Activated CD4-positive, alpha-beta T cell treated with anti-CD3 and anti-CD28 coated beads for 36 hours (primary cell): ENCODE results near the gene NUDT16L1. TPM values are rescaled to one million over a fixed set of nuclear protein-coding genes. Genes with fewer than 3 reads are reported as not detected.
A peak's percentile ranks its signal among the peaks of the same experiment; 100 is the strongest.

Experiments
- ATAC-seq: fragments of 200-7000 bp; cut with Tn5 transposase; one replicate; pipeline ENCODE4 v1.10.0; 2021; ENCODE audit warnings: mild to moderate bottlenecking, moderate library complexity
- CTCF ChIA-PET: fragments of 350-600 bp; sonication (Branson Sonifier 250); formaldehyde crosslinking; loops from one replicate; lab custom pipeline; 2021; ENCODE audit warnings: antibody characterized with exemption; lab: Charles Lee
- POLR2A ChIA-PET: fragments of 350-600 bp; sonication (Branson Sonifier 250); formaldehyde crosslinking; loops from one replicate; lab custom pipeline; 2021; ENCODE audit warnings: antibody characterized with exemption, inconsistent platforms; lab: Charles Lee
- DNase-seq: peaks from one replicate; pipeline ENCODE4 v3.0.0-alpha.2; 2020
- H3K27ac Mint-ChIP-seq: one replicate; pipeline ENCODE4 v1.8.0; 2021; ENCODE audit warnings: mixed read lengths
- H3K27me3 Mint-ChIP-seq: one replicate; pipeline ENCODE4 v1.8.0; 2021; ENCODE audit warnings: mixed read lengths
- H3K36me3 Mint-ChIP-seq: one replicate; pipeline ENCODE4 v1.8.0; 2021; ENCODE audit warnings: low read depth, mixed read lengths
- H3K4me1 Mint-ChIP-seq: one replicate; pipeline ENCODE4 v1.8.0; 2021; ENCODE audit warnings: mixed read lengths
- H3K4me3 Mint-ChIP-seq: one replicate; pipeline ENCODE4 v1.8.0; 2021; ENCODE audit warnings: mild to moderate bottlenecking, moderate library complexity, mixed read lengths
- H3K9me3 Mint-ChIP-seq: one replicate; pipeline ENCODE4 v1.8.0; 2021; ENCODE audit warnings: low read depth, mixed read lengths
- intact Hi-C, 2 experiments: fragments of 100-400 bp; cut with DNase I in 1 of 2; cut with micrococcal nuclease in 1 of 2; formaldehyde crosslinking; loops; one replicate each; pipeline versions ENCODE4 v1.14.2 to v1.15.1; 2022 to 2024; cut with DNase I, micrococcal nuclease
- total RNA-seq, 2 experiments: library from RNA; stranded (reverse); gene quantifications; one replicate each; pipeline ENCODE4 v1.2.3, GENCODE V29; 2021

The NUDT16L1 gene
- total RNA-seq, 2 experiments from 2014 or later: 16.4 to 22.5 TPM

DNA sequence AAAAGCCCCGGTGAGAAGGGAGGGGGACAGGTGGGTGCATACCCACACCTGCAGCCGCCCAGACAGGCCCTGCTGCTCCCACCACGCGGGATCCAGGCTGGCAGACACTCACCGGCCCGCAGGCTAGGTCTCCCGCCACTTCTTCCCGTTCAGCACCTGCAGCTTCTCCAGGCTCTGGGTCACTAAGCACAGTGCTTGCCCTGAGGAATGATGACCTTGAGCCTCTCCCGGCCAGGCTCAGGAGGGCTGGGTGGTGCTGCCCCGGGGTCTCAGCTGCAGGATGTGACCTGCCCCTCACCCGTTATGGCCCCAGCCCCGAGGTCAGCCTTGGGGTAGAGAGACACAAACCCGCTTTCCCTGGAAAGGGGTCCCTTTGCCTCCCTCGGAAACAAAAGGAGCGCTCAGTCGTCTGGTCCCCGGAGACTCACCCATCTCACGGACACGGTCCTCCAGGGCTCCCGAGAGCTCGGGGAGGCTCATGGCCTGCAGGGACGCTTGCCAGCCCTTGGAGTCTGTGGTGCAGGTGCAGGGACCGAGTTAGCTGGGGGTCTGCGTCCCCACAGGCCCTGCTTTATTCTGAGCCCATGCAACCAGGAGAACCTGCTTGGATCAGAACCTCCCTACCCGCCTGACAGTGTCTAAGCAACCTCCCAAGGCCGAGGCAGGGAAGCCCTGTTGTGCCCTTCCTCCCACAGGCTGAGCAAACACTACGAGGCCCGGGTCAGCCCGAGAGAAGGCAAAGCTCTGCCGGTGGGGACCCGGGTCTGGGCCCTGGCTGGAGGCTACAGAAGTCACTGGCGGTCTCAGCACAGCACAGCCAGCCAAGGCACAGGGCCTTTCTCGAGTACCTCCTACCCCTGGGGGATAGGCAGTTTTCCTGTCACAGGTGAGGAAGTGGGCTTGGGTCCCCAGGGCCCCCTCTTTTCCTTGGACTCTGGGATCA, 3.8 kb downstream of the NUDT16L1 start:
- intact Hi-C loops: no loop called here
- H3K27me3 Mint-ChIP-seq: no peaks in the 10 kb centered on the region
- no peak overlapping the region for H3K4me3 Mint-ChIP-seq
- H3K9me3 Mint-ChIP-seq: no peaks in the 10 kb centered on the region
- H3K4me1 Mint-ChIP-seq: peaks cover 24% of the 10 kb centered on the region
- POLR2A ChIA-PET: no interaction called here
- DNase-seq: no peak
- CTCF ChIA-PET: no interaction called here
- no peak for ATAC-seq
- peaks cover 12% of the 10 kb centered on the region for H3K36me3 Mint-ChIP-seq
- H3K27ac Mint-ChIP-seq: no peak overlapping the region

GRCh38 chr16:4697848-4698291, 4.5 kb downstream of the NUDT16L1 start:
- ATAC-seq: no peak
- Mint-ChIP-seq H3K27ac (no peak overlapping the region), H3K27me3 (no peaks in the 10 kb centered on the region), H3K36me3 (peaks cover 12% of the 10 kb centered on the region), H3K9me3 (no peaks in the 10 kb centered on the region), H3K4me1 (peaks cover 18% of the 10 kb centered on the region), H3K4me3 (no peak overlapping the region)
- POLR2A ChIA-PET: interaction anchor here (0.9 kb wide), 1 partner anchor 279 kb away, joined by 5 read pairs; no protein-coding TSS in a partner anchor
- DNase-seq: no peak
- intact Hi-C loops: no loop called here
- CTCF ChIA-PET: no interaction called here

DNA sequence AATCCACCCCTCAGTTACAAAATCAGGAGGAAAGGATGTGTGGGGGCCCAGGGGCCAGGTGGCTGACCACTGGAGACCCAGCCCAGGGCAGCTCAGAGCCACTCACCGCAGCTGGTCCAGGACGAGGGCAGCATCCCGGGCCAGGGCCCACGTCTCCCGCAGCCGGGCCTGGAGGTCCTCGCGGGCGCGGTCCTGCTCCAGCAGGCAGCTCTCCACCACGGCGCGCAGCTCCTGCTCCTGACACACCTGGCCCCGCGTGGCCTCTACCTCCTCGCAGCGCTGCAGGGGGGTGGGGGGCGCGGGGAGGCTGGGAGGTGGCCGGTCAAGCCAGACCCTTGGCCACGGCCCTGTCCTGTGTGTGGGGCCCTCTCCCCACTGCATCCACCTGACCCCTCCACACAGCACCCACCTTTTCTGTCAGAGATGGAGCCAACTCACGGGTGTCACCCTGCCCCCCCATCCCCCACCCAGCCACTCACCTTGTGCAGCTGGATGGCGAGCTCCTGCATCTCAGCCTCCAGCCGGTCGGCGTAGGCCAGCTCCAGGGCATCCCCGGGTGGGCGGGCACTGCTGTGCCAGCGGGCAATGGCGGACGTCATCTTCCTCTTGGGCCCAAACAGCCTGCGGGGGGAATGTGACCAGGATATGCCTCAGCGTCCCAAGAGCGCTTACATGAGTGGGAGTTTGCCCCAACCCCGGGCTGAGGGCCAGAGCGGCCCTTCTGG, 5.1 kb downstream of the NUDT16L1 start:
- CTCF ChIA-PET: no interaction called here
- Mint-ChIP-seq H3K4me3 (no peak overlapping the region), H3K27ac (no peak overlapping the region), H3K27me3 (no peaks in the 10 kb centered on the region), H3K36me3 (peaks cover 12% of the 10 kb centered on the region), H3K4me1 (peaks cover 17% of the 10 kb centered on the region), H3K9me3 (no peaks in the 10 kb centered on the region)
- POLR2A ChIA-PET: interaction anchor here (0.9 kb wide), 1 partner anchor 279 kb away, joined by 5 read pairs; no protein-coding TSS in a partner anchor
- intact Hi-C loops: no loop called here
- DNase-seq (no peak), ATAC-seq (no peak)

DNA sequence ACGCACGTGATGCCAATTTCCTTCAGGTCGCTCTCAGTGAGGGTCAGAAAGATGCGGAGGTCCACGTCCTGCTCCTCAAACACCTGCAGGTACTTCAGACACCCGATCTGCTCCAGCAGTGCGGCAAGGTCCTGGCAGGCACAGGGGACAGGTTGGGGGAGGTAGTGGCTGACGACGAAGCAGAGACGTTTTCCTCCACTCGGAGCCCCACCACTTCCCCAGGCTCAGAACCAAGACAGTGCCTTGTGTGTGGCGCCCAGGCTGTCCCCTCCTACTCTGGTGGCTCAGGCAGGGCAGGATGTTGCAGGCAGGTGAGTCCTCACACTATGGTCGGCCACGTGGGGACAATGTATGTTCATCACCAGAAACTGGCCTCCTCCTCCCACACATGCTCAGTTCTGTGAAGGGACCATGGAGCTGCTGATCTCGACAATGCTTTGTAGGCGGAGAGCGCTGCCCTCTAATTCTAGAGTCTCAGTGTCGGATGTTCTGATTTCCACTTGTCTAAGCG, 5.7 kb downstream of the NUDT16L1 start:
- no peaks in the 10 kb centered on the region for H3K9me3 Mint-ChIP-seq
- H3K27ac Mint-ChIP-seq: no peak overlapping the region
- DNase-seq (no peak), ATAC-seq (no peak)
- POLR2A ChIA-PET: no interaction called here
- H3K4me1 Mint-ChIP-seq: peaks cover 17% of the 10 kb centered on the region
- CTCF ChIA-PET: interaction anchor here (0.7 kb wide), 1 partner anchor 19 kb away, joined by 3 read pairs; no protein-coding TSS in a partner anchor
- no peak overlapping the region for H3K4me3 Mint-ChIP-seq
- no peaks in the 10 kb centered on the region for H3K27me3 Mint-ChIP-seq
- peaks cover 12% of the 10 kb centered on the region for H3K36me3 Mint-ChIP-seq
- intact Hi-C loops: no loop called here

- Mint-ChIP-seq H3K4me3 (no peak overlapping the region), H3K4me1 (peaks cover 9% of the 10 kb centered on the region), H3K27me3 (no peaks in the 10 kb centered on the region), H3K36me3 (peaks cover 14% of the 10 kb centered on the region), H3K27ac (no peak overlapping the region), H3K9me3 (no peaks in the 10 kb centered on the region)
- DNase-seq (peak; percentile 48), ATAC-seq (peak; percentile 84)
- intact Hi-C loops: no loop called here
- POLR2A ChIA-PET: no interaction called here
- CTCF ChIA-PET: interaction anchor here (0.6 kb wide), 2 partner anchors 72 to 195 kb away, joined by 3 to 5 read pairs; no protein-coding TSS in a partner anchor
These were observed 7.1 kb downstream of the NUDT16L1 start for GRCh38 chr16:4700380-4700996.

DNA sequence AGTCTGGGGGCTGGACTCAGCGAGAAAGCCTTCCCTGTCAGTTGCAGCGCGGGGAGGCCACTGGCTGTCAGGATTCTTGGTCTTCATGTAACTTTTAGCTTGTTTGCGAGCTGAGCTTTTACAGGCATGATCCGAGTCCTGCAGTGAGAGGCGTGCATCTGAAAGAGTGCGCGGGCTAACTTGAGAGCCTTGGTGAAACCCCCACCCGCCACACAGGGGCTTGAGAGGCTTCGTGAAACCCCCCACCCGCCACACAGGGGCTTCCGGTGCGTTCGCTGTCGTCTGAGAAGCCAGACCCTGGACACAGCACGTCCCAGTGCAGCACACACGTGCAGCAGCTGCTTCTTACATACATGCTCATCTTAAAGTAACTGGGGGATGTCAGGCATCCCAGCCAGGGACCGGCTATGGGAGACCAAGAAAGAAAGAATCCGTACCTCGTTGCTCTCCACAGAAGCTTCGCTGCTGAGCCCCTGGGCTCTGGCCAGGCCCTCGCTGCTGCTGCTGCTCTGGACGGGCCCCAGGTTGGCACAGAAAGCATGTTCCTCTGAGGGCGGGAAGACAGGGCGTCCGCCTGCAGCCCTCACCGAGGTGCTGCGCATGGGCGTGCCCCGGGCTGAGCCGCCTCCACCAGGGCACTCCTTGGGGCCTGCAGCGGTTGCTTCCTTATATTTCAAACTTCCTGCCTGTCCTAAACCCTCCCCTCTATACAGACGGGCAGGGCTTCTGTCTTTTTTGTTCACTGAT, 7.8 kb downstream of the NUDT16L1 start:
- ChIA-PET CTCF (interaction anchor here (0.6 kb wide), 1 partner anchor 196 kb away, joined by 3 read pairs; no protein-coding TSS in a partner anchor), POLR2A (no interaction called here)
- no peak for DNase-seq
- Mint-ChIP-seq H3K27me3 (no peaks in the 10 kb centered on the region), H3K36me3 (peaks cover 14% of the 10 kb centered on the region), H3K4me3 (no peak overlapping the region), H3K27ac (no peak overlapping the region), H3K9me3 (no peaks in the 10 kb centered on the region), H3K4me1 (peaks cover 8% of the 10 kb centered on the region)
- intact Hi-C loops: no loop called here
- no peak for ATAC-seq

DNA sequence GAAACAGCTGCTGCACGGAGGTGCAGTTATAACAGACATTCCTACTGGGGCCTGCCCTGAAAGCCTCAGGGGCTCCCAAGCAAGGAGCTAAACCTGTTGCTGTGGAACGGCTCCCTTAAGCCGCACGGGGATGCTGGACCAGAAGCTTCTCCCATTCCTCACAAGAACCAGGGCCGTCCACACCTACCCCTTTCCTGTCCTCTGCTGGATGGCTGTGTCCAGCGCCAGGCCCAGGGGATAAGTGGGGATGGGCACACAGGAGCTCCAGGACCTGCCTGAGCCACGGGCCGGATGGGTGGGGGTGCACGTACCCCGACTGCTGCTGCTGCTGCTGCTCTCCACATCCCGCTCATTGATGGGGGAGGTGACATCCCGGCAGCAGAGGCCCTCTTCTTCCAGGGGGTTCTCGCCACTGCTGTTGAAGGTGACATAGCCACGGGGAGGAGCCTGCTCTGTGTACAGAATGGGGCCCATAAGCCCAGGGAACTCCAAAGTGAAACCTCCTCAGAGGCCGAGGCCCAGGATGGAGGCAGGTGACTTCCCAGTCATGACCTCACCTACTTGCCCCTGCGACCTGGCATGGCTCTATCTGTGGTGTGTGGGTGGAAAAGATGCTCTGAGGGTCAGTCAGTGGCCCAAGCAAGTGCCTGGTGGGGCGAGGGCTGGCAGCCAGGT, 8.6 kb downstream of the NUDT16L1 start:
- Mint-ChIP-seq H3K4me1 (peaks cover 8% of the 10 kb centered on the region), H3K9me3 (no peaks in the 10 kb centered on the region), H3K36me3 (peaks cover 17% of the 10 kb centered on the region), H3K27ac (no peak overlapping the region), H3K27me3 (no peaks in the 10 kb centered on the region), H3K4me3 (no peak overlapping the region)
- CTCF ChIA-PET: no interaction called here
- intact Hi-C loops: no loop called here
- no peak for DNase-seq
- POLR2A ChIA-PET: no interaction called here
- no peak for ATAC-seq

DNA sequence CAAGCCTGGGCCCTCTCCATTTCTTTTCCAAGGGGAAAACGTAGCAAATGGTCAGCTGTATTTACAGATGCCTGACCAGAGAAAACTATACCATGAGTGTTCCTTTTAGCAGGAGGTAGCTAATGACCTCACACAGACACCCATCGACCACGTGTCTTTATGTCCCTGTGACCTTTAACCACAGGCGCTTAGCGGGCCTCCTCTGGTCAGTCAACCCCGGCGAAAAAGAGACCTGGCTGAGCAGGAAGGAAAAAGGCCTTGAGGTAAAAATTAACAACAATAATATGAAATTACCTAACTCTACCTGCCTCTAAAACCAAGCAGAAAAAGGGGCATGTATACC, 9.1 kb downstream of the NUDT16L1 start:
- DNase-seq (no peak), ATAC-seq (no peak)
- ChIA-PET POLR2A (no interaction called here), CTCF (no interaction called here)
- intact Hi-C loops: no loop called here
- H3K36me3 Mint-ChIP-seq: peaks cover 17% of the 10 kb centered on the region
- peaks cover 8% of the 10 kb centered on the region for H3K4me1 Mint-ChIP-seq
- H3K4me3 Mint-ChIP-seq: no peak overlapping the region
- no peak overlapping the region for H3K27ac Mint-ChIP-seq
- H3K9me3 Mint-ChIP-seq: no peaks in the 10 kb centered on the region
- H3K27me3 Mint-ChIP-seq: no peaks in the 10 kb centered on the region

GRCh38 chr16:4703906-4704305, 10.5 kb downstream of the NUDT16L1 start:
- intact Hi-C loops: no loop called here
- Mint-ChIP-seq H3K9me3 (no peaks in the 10 kb centered on the region), H3K4me3 (no peak overlapping the region), H3K27ac (no peak overlapping the region), H3K36me3 (peaks cover 21% of the 10 kb centered on the region), H3K27me3 (no peaks in the 10 kb centered on the region), H3K4me1 (peaks cover 8% of the 10 kb centered on the region)
- ChIA-PET CTCF (no interaction called here), POLR2A (no interaction called here)
- no peak for DNase-seq
- no peak for ATAC-seq

DNA sequence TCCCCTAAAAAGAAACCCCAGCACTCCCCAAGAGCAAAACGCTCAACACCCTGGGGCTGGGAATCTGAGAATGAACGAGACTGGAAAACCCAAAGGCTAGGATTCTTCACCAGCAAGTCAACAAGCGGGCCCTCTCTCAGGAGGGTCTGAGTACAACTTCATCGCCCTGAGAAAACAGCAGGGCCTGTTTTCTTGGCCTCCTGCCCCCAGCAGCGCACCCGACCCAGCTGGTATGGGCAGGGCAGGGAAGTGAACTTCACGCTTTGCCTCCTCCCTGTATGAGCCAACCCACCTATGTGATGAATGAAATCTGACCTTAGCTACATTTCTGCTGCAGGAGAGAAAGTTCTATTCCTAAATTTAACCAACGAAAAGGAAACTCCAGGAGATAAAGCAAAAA, 11.1 kb downstream of the NUDT16L1 start:
- no peak for ATAC-seq
- Mint-ChIP-seq H3K4me3 (no peak overlapping the region), H3K36me3 (peaks cover 21% of the 10 kb centered on the region), H3K9me3 (no peaks in the 10 kb centered on the region), H3K27ac (no peak overlapping the region), H3K4me1 (peaks cover 8% of the 10 kb centered on the region), H3K27me3 (no peaks in the 10 kb centered on the region)
- intact Hi-C loops: no loop called here
- ChIA-PET CTCF (interaction anchor here (1.1 kb wide), 1 partner anchor 156 kb away, joined by 3 read pairs; no protein-coding TSS in a partner anchor), POLR2A (no interaction called here)
- no peak for DNase-seq
